ENCODE results near the gene CLINT1.

DNA sequence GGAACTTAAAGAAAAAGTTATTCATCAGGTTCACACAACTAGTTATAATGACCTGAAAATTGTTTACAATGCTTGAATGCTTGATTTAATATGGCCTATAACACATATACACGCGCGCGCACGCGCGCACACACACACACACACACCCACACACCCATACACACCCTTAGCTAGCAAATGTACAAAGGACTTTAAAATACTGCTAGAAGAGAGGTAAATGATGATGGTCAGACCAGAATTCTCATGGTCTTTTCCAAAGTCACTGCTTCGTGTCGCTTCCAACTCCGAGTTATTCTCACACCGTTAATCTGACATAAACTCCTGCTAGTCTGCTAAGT lies 109.5 kb downstream of the CLINT1 start:
- TF ChIP-seq POLR2AphosphoS5 (IDR thresholded peaks at IDR 0.05) (no peak), CTCF (IDR thresholded peaks at IDR 0.05) (no peak), EP300 (IDR thresholded peaks at IDR 0.05) (no peak), POLR2A (IDR thresholded peaks at IDR 0.05) (no peak)
